CD4-positive, alpha-beta T cell treated with Interferon gamma for 1 hour (primary cell): Measurements from ENCODE around the gene SFT2D1.
A peak's percentile ranks its signal among the peaks of the same experiment; 100 is the strongest.

Experiments used
- DNase-seq: peaks from one replicate; pipeline ENCODE4 v3.0.0-alpha.2; 2020

SFT2D1 gene

DNA sequence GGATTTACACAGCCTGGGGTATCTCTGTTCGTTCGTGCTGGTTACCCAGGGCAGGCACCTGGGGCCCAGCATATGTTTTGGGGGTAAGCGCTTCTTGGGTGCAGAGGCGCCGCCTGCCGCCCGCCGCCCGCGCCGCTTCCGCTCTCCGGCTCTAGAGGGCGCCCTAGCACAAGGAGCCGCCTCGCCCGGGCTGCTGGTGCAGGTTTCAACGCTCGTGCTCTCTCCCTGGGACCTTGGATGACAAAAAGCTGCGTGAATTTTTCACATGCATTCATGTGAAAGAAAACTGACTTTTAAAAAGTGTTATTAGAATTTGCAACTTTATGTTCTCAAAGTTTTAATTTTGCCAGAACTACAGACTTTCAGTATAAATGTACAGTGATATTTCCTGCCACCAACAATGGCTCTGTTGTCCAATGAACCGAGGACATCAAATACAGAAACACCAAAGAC lies 66.6 kb downstream of the SFT2D1 start:
- DNase-seq: peak; percentile 70

DNA sequence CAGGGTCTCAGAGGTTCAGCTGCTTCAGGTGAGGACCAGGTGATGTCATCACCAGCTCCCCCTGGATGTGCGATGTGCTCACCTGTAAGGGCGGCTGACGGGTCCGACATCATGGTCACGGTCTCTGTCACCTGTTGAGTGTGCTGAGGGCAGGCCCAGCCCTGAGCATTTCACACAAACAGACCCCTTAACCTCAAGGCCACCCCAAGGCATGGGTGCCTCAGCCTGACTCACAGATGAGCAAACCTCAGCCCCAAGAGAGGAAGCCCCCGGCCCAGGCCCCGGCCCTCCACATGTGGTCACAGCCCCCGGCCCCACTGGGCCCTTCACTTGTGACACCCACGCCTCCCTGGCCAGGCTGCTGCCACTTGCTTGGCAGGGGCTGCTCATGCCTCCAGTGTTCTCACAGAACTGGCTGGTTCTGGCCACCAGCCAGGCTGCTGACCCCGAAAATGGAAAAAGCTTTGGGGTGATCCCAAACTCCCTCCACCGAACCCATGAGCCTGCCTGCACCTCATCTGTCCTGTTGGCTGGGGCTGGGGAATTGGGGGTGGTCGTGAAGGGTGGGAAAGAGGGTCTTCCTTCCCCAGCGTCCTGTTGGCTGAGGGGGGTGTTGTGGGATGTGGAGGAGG lies 67.5 kb downstream of the SFT2D1 start:
- DNase-seq: no peak

- no peak for DNase-seq
Observed at GRCh38 chr6:166274163-166274562, 68.2 kb downstream of the SFT2D1 start.

DNA sequence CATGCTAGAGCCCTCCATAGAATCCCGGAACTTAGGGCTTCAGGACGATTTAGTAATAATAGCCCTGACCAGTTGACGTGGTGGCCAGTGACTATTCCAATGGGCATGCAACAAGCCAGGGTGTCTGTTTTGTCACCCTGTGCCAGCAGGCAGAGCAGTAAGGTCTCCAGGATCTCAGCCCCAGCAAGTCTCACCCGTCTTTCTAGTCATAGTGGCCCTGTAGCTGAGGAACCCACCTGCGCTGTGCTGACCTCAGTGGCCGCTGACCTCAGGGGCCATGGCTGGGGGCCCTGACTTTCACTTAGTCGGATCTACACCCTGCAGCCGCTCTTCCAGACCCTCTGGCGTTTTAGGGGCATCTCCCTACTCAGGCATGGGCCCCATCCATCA lies 71.0 kb downstream of the SFT2D1 start:
- no peak for DNase-seq

GRCh38 chr6:166270706-166271375 lies 71.5 kb downstream of the SFT2D1 start:
- DNase-seq: no peak
